HUDEP-2 (cell line): ENCODE data around the gene IFNL4.
"Not testable (repeated sequence)": the region's sequence is repeated elsewhere in the genome, so short reads cannot be mapped to it uniquely, and the experiment has no call there.

Source experiments
- DNase-seq, 76 experiments: peaks; one replicate each; lab custom pipeline; 2025; ENCODE audit not compliant: unreplicated experiment in 76 of 76; lab: John Stamatoyannopoulos, UW

Gene IFNL4

GRCh38 chr19:39261704-39262103 is 13.0 kb upstream of the IFNL4 start:
- no peak for DNase-seq

GRCh38 chr19:39257227-39257626 is 8.6 kb upstream of the IFNL4 start:
- DNase-seq: no peak

DNA sequence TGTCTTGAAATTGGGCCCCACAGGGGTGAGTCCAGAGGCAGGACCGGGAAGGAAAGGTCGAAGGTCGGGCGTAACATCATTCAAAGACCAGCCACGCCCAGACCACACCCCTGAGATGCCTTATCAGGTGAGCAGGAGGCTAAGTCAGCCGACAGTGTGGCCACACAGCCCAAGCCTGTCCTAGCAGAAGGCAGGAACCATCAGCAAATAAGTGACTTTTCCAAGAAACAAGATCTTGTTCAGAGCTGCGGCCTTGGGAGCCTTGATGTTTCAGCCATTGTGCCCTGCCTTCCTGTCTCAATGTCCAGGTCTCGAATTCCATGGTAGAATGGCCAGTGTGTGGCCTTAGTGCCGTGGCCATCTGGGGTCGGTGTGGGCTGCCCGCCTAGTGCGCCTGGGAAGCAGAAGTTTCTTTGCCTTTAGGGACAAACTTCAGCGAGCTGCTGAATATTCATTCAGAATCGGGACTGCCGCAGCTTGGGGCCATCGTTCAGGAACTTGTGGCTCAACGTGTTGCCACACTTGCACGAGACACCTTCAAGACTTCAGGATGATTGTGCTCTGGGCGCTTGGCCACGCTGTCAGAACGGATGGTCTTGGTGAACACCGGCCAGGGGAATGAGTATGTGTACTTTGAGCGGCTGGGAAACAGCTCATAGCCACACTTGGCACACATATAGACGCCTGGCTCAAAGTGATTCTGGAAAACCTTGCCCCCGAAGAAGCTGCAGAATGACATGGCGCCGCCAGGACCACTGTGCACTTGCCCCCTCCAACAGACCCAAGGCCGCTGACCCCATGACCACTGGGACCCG is 6.1 kb upstream of the IFNL4 start:
- DNase-seq: peak in 68 of 76 experiments; percentile 9 to 82 (median 58)

- DNase-seq: peak in 9 of 76 experiments; percentile 15 to 36 (median 20)
These were observed 4.9 kb upstream of the IFNL4 start for GRCh38 chr19:39253374-39254149.

DNA sequence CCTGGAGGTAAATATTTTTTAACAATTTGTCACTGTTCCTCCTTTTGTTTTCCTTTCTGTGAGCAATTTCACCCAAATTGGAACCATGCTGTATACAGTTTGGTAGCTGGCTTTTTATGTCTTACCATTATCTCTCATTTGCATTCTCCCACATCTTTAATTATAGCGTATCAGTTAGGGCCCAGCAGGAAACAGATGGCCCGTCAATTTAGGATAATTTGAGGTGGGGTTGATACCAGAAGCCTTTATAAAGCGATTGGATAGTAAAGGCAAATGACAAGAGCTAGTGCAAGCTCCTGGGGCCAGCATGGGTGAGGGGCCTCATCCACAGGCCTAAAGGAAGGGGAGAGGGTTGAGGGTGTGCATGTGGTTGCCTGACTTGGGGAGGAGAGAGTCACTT is 3.8 kb upstream of the IFNL4 start:
- DNase-seq: peak in 43 of 76 experiments; percentile 20 to 75 (median 40)

- peak in 25 of 76 experiments; percentile 9 to 51 (median 29) for DNase-seq
These were observed 3.2 kb upstream of the IFNL4 start for GRCh38 chr19:39251846-39252245.

DNA sequence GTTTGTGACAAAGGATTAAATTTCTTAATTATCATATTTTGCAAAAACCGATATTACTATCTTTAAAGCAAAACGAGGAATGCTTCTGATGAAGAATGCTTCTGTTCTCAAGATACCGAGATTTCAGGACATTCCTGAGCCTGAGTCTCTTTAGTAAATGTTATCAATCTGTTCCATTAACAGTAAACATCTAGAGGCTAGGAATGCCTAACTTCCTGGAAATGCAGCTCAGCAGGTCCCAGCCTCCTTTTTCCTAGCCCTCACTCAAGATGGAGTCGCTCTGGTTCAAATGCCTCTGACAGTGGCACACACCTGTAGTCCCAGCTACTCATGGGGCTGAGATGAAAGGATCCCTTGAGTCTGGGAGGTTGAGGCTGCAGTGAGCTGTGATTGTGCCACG is 2.4 kb upstream of the IFNL4 start:
- no peak for DNase-seq

GRCh38 chr19:39247701-39248664 is 673 bp downstream of the IFNL4 start:
- DNase-seq: peak in 53 of 76 experiments; percentile 18 to 68 (median 52)

GRCh38 chr19:39246951-39247669 is 1.5 kb downstream of the IFNL4 start:
- peak; percentile 69 to 99 (median 96) for DNase-seq

DNA sequence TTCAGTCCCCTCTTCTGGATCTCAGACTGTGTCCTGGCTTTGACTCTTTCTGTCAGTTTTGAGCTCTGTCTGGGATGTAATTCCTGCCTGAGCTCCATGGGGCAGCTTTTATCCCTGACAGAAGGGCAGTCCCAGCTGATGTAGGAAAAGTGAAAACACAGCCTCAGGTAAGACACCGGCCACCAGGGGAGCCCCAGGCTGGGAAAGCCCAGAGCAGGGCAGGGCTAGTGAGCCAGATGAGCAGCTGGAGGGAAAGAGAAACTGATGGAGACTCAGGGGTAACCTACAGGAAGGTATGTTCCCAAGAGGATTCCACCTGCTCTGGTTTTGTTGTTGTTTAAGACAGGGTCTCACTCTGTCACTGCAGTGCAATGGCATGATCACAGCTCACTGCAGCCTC is 3.5 kb downstream of the IFNL4 start:
- DNase-seq: not testable (repeated sequence)

GRCh38 chr19:39244410-39245100 is 4.1 kb downstream of the IFNL4 start, which contains the start of gene IFNL3:
TSS of gene IFNL3 (minus strand) at chr19:39245006. CDS start at chr19:39244967, 39 bp downstream.
- not testable (repeated sequence) for DNase-seq

GRCh38 chr19:39243741-39244140 is 4.9 kb downstream of the IFNL4 start:
- not testable (repeated sequence) for DNase-seq

DNA sequence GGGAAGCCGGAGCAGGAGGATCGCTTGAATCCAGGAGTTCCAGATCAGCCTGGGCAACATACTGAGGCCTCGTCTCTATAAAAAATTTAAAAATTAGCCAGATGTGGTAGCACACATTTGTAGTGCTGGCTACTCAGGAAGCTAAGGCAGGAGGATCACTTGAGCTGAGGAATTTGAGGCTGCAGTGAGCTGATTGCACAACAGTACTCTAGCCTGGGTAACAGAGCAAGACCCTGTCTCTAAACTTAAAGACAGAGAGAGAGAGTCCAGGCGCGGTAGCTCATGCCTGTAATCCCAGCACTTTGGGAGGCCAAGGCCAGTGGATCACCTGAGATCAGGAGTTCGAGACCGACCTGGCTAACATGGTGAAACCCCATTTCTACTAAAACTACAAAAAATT is 8.2 kb downstream of the IFNL4 start:
- no peak for DNase-seq

DNA sequence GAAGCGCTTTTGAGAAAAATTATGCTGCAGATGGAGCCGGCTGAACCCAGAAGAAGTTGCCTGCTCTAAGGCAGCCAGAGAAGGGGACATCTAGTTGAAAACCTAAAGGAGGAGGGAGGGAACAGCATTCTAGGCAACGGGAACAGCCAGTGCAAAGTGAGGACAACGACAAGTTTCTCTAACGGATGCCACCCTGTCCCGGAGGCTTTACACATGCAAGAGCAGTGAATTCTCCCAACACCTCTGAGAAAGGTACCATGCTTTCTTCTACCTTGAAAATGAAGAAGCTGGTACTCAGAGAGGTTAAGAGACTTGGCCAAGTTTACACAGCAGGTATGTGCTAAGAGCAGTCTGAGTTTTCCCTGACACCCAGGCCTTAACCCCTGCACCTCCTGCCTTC is 9.7 kb downstream of the IFNL4 start:
- no peak for DNase-seq

GRCh38 chr19:39238209-39238608 is 10.4 kb downstream of the IFNL4 start:
- no peak for DNase-seq

- peak in 3 of 76 experiments; percentile 7 to 19 (median 14) for DNase-seq
These were observed 11.2 kb downstream of the IFNL4 start for GRCh38 chr19:39237200-39238184.

- no peak for DNase-seq
These were observed 12.1 kb downstream of the IFNL4 start for GRCh38 chr19:39236527-39236926.

DNA sequence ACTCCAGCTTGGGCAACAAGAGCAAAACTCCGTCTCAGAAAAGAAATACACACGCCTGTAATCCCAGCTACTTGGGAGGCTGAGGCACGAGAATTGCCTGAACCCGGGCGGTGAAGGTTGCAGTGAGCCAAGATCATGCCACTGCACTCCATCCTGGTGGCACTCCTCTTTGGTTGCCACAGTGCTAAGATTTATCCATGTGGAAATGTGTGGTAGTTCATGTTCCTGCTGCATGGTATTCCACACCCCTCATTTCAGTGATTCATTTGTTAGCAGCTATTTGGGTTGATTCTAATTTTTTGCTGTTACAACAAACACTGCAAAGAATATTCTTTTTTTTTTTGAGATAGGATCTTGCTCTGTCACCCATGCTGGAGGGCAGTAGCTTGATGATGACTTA is 15.9 kb downstream of the IFNL4 start:
- DNase-seq: no peak
